ENCODE results near the gene PLEKHA3. TPM values are rescaled to one million over a fixed set of nuclear protein-coding genes. Genes with fewer than 3 reads are reported as not detected.

Gene PLEKHA3
- total and polyA plus RNA-seq, 7 donors: 1.8 to 22.5 (median 13.0) TPM

DNA sequence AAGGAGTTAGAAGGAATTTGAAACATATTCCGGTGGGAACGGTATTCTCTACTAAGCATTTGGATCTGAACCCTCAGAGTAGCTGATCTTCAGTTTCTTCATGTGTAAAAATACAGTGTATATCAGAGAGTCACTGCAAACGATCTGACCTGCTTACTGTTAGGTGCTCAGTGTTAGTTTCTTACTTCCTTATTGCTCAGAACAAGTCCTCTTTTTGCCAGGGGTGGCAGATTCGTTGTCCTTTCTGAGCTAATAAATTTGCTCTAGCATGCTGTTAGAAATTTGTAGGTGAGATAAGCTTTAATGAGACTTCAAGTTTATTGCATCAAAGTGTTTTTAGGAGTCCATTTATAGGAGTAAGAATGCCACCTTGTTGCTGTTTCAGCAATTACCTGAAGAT lies 15.8 kb downstream of the PLEKHA3 start:
- intact Hi-C loops (cut with DNase I): no loop called here
- 17 to 60% methylated on average over 4 of the region's 4 CpGs for WGBS, 2 donors

GRCh38 chr2:178498137-178498536 lies 17.9 kb downstream of the PLEKHA3 start:
- Histone ChIP-seq H3K27ac (no peak overlapping the region), H3K27me3 (no peaks in the 10 kb centered on the region), H3K9me3 (no peaks in the 10 kb centered on the region), H3K4me1 (no peaks in the 10 kb centered on the region), H3K4me3 (no peak overlapping the region), H3K36me3 (peaks cover 14 to 98% (median 54%) of the 10 kb centered on the region in 4 donors)
- DNase-seq: no peak
- TF ChIP-seq EP300 (IDR thresholded peaks at IDR 0.05): no peak
- no peak for TF ChIP-seq POLR2A (IDR thresholded peaks at IDR 0.05)
- no peak for TF ChIP-seq POLR2AphosphoS5 (IDR thresholded peaks at IDR 0.05)
- intact Hi-C loops (cut with DNase I): no loop called here

More for the DNA sequence above, 15.8 kb downstream of the PLEKHA3 start:
- Histone ChIP-seq H3K4me3 (no peak overlapping the region), H3K4me1 (no peaks in the 10 kb centered on the region), H3K27ac (no peak overlapping the region), H3K27me3 (no peaks in the 10 kb centered on the region), H3K9me3 (no peaks in the 10 kb centered on the region), H3K36me3 (peaks cover 17 to 98% (median 42%) of the 10 kb centered on the region in 4 donors)
- DNase-seq: no peak
- TF ChIP-seq EP300 (IDR thresholded peaks at IDR 0.05) (no peak), POLR2AphosphoS5 (IDR thresholded peaks at IDR 0.05) (no peak), CTCF (IDR thresholded peaks at IDR 0.05) (no peak), POLR2A (IDR thresholded peaks at IDR 0.05) (no peak)

DNA sequence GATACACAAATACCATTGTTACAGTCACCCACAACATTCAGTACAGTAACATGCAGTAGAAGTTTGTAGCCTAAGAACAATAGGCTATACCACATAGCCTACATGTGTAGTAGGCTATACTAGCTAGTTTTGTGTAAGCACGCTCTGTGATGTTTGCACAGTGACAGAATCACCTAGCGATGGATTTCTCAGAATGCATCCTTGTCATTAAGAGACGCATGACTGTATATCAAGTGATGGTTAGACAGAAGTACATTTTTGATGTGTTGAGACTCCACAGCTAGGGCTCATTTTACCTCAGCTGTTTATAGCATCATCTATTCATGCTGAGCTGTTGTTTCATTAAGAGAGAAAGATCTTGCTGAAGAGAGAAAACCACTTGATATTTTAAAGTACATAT lies 19.4 kb downstream of the PLEKHA3 start:
- intact Hi-C loops (cut with DNase I): no loop called here
- TF ChIP-seq POLR2AphosphoS5 (IDR thresholded peaks at IDR 0.05) (no peak), EP300 (IDR thresholded peaks at IDR 0.05) (no peak), POLR2A (IDR thresholded peaks at IDR 0.05) (no peak), CTCF (IDR thresholded peaks at IDR 0.05) (no peak)
- no peaks in the 10 kb centered on the region for H3K9me3 ChIP-seq
- H3K27ac ChIP-seq: no peak overlapping the region
- no peaks in the 10 kb centered on the region for H3K27me3 ChIP-seq
- H3K36me3 ChIP-seq: peaks cover 10 to 98% (median 51%) of the 10 kb centered on the region in 4 donors
- H3K4me1 ChIP-seq: no peaks in the 10 kb centered on the region
- 97 to 98% methylated on average over 3 of the region's 3 CpGs for WGBS, 2 donors
- no peak overlapping the region for H3K4me3 ChIP-seq
- no peak for DNase-seq

- intact Hi-C loops (cut with DNase I): no loop called here
Observed at GRCh38 chr2:178502751-178503150, 22.5 kb downstream of the PLEKHA3 start.

GRCh38 chr2:178506101-178506500 lies 25.8 kb downstream of the PLEKHA3 start:
- 91 to 100% methylated on average over 1 of the region's 1 CpG for WGBS, 2 donors
- no peak overlapping the region for H3K4me3 ChIP-seq
- H3K9me3 ChIP-seq: no peaks in the 10 kb centered on the region
- intact Hi-C loops (cut with DNase I): no loop called here
- no peaks in the 10 kb centered on the region for H3K27me3 ChIP-seq
- peaks cover 12 to 78% (median 21%) of the 10 kb centered on the region in 4 donors for H3K36me3 ChIP-seq
- no peak for TF ChIP-seq CTCF (IDR thresholded peaks at IDR 0.05)
- TF ChIP-seq POLR2AphosphoS5 (IDR thresholded peaks at IDR 0.05): no peak
- no peak for TF ChIP-seq EP300 (IDR thresholded peaks at IDR 0.05)
- no peak for TF ChIP-seq POLR2A (IDR thresholded peaks at IDR 0.05)
- no peaks in the 10 kb centered on the region for H3K4me1 ChIP-seq
- H3K27ac ChIP-seq: no peak overlapping the region
- no peak for DNase-seq

More at GRCh38 chr2:178502751-178503150, 22.5 kb downstream of the PLEKHA3 start:
- Histone ChIP-seq H3K9me3 (no peaks in the 10 kb centered on the region), H3K27me3 (no peaks in the 10 kb centered on the region), H3K4me3 (no peak overlapping the region), H3K4me1 (no peaks in the 10 kb centered on the region), H3K27ac (no peak overlapping the region), H3K36me3 (peaks cover 12 to 94% (median 36%) of the 10 kb centered on the region in 4 donors)
- 96 to 97% methylated on average over 4 of the region's 4 CpGs for WGBS, 2 donors
- DNase-seq: no peak
- TF ChIP-seq CTCF (IDR thresholded peaks at IDR 0.05): no peak
- no peak for TF ChIP-seq POLR2A (IDR thresholded peaks at IDR 0.05)
- TF ChIP-seq EP300 (IDR thresholded peaks at IDR 0.05): no peak
- TF ChIP-seq POLR2AphosphoS5 (IDR thresholded peaks at IDR 0.05): no peak
